ENCODE data around the gene PBRM1. TPM values are rescaled to one million over a fixed set of nuclear protein-coding genes. Genes with fewer than 3 reads are reported as not detected.

Gene PBRM1
- total RNA-seq, 1 experiment from 2014 or later, result 74.2 TPM

- no peak overlapping the region for H3K27ac ChIP-seq (ENCODE audit: insufficient read length, low read depth, low read length)
- no peaks in the 10 kb centered on the region for H3K9me3 ChIP-seq (ENCODE audit: control insufficient read depth, low read depth, low read length)
- no peak overlapping the region for H3K56ac ChIP-seq (ENCODE audit: insufficient read length, low read depth, low read length)
- H4K20me1 ChIP-seq (ENCODE audit: control insufficient read depth, insufficient read depth, insufficient read length), result no peaks in the 10 kb centered on the region
- H4K91ac ChIP-seq (ENCODE audit: insufficient read length, low read depth, low read length), result no peak overlapping the region
- H3K9ac ChIP-seq (ENCODE audit: extremely low read depth, insufficient read length, low read length), result no peak overlapping the region
- Mint-ChIP-seq H3K4me3 (no peak overlapping the region), H3K27me3 (ENCODE audit: low read depth) (no peaks in the 10 kb centered on the region), H3K9me3 (no peaks in the 10 kb centered on the region), H3K4me1 (peaks cover 7 to 12% of the 10 kb centered on the region in 2 experiments; a peak in 2 of 4 replicates), H3K27ac (peak overlapping the region in 1 of 3 experiments; percentile 61; a peak in 2 of 7 replicates), H3K36me3 (ENCODE audit: insufficient read depth in 1 of 3, low read depth in 3 of 3) (peaks cover 11 to 55% (median 35%) of the 10 kb centered on the region in 3 experiments; a peak in 6 of 7 replicates)
- no peak overlapping the region for H2BK15ac ChIP-seq (ENCODE audit: low read depth, low read length)
- no peak overlapping the region for H4K8ac ChIP-seq (replicated peaks; ENCODE audit: insufficient read length, low read depth, low read length)
- H2AFZ ChIP-seq (ENCODE audit: low read length), result no peak overlapping the region
- H3K4me1 ChIP-seq (ENCODE audit: insufficient read depth, low read length), result peaks cover 3% of the 10 kb centered on the region; the same call in 1 of the 2 replicates
- WGBS (ENCODE audit: extremely low coverage, insufficient read length, low lambda C conversion rate), result no CpG with 5 or more reads among the region's 1 CpG
- no peak overlapping the region for H3K14ac ChIP-seq (ENCODE audit: insufficient read depth, low read length)
- H4K5ac ChIP-seq (ENCODE audit: insufficient read length, low read depth, low read length), result no peak overlapping the region
- no peaks in the 10 kb centered on the region for H3K23me2 ChIP-seq (ENCODE audit: insufficient read length, low read depth, low read length, poor library complexity, severe bottlenecking)
- no peaks in the 10 kb centered on the region for H3K79me2 ChIP-seq (ENCODE audit: insufficient read depth, low read length)
- no peak overlapping the region for H2AK5ac ChIP-seq (ENCODE audit: insufficient read length, low read length)
- H3K18ac ChIP-seq (ENCODE audit: insufficient read length, low read depth, low read length), result no peak overlapping the region
- H2BK20ac ChIP-seq (ENCODE audit: low read depth, low read length, poor library complexity, severe bottlenecking), result no peak overlapping the region
- no peak overlapping the region for H2BK5ac ChIP-seq (ENCODE audit: insufficient read length, low read length)
- no peaks in the 10 kb centered on the region for H3K27me3 ChIP-seq (ENCODE audit: insufficient read depth, low read length)
- no peak overlapping the region for H3T11ph ChIP-seq (ENCODE audit: low read length)
- TF ChIP-seq CTCF (conservative IDR thresholded peaks at IDR 0.05), result no peak
- no peak overlapping the region for H2BK120ac ChIP-seq (ENCODE audit: low read depth, low read length, poor library complexity, severe bottlenecking)
- H3K23ac ChIP-seq (ENCODE audit: insufficient read length, low read depth, low read length), result no peak overlapping the region
- no peaks in the 10 kb centered on the region for H3K79me1 ChIP-seq (ENCODE audit: insufficient read depth, low read depth, low read length, poor library complexity, severe bottlenecking)
- no peak overlapping the region for H3K4me2 ChIP-seq (ENCODE audit: insufficient read depth, insufficient read length, low read length)
- no peak overlapping the region for H2BK12ac ChIP-seq (ENCODE audit: insufficient read length, low read depth, low read length)
- no peak overlapping the region for H3K4ac ChIP-seq (ENCODE audit: low read depth, low read length)
- DNase-seq, result no peak
Observed at GRCh38 chr3:52555056-52555455, 130.7 kb downstream of the PBRM1 start.

Data from H9 (cell line).